Urinary bladder (tissue), 4 donors: ENCODE measurements around the gene MMP24. TPM values are rescaled to one million over a fixed set of nuclear protein-coding genes. Genes with fewer than 3 reads are reported as not detected.

Source experiments
- DNase-seq: peaks from one replicate; pipeline ENCODE4 v3.0.0-alpha.2; 2015; ENCODE audit errors: extremely low spot score
- H3K27ac ChIP-seq: one replicate; pipeline ENCODE4 v1.5.1; 2013; ENCODE audit warnings: low read depth, mild to moderate bottlenecking, moderate library complexity
- H3K36me3 ChIP-seq: one replicate; pipeline ENCODE4 v1.6.1; 2013; ENCODE audit warnings: mild to moderate bottlenecking, moderate library complexity; ENCODE audit not compliant: insufficient read depth
- H3K4me1 ChIP-seq: one replicate; pipeline ENCODE4 v1.6.1; 2013; ENCODE audit warnings: mild to moderate bottlenecking, moderate library complexity; ENCODE audit not compliant: insufficient read depth
- H3K4me3 ChIP-seq: one replicate; pipeline ENCODE4 v1.5.1; 2013; ENCODE audit warnings: low read depth, low read length
- WGBS: extraction: QIAGEN DNeasy Blood & Tissue Kit; methylation state at CpG from one replicate; pipeline ENCODE4 v1.1.7; 2013; 5-methylcytosine and 5-hydroxymethylcytosine counted together
- polyA plus RNA-seq: library from polyadenylated mRNA; stranded (reverse); fragments of 200-250 nt; gene quantifications from one replicate; pipeline ENCODE4 v1.2.3, GENCODE V29; 2013
- total RNA-seq: library from RNA; depleted of rRNA; stranded (reverse); fragments of >200 nt; gene quantifications from one replicate; pipeline ENCODE4 v1.2.3, GENCODE V29; 2014
- donor health status: healthy with polysubstance abuse.
- donor health status: healthy.

Gene MMP24
- total and polyA plus RNA-seq, 2 donors = 0.67 to 1.5 TPM

GRCh38 chr20:35273449-35274171 is 47.1 kb downstream of the MMP24 start:
- peaks cover 2% of the 10 kb centered on the region for H3K36me3 ChIP-seq
- WGBS = 78% methylated on average over 13 of the region's 13 CpGs
- H3K27ac ChIP-seq = no peak overlapping the region
- H3K4me3 ChIP-seq = no peak overlapping the region
- H3K4me1 ChIP-seq = no peaks in the 10 kb centered on the region
- DNase-seq = no peak

- Histone ChIP-seq H3K27ac (no peak overlapping the region), H3K4me1 (no peaks in the 10 kb centered on the region), H3K4me3 (no peak overlapping the region), H3K36me3 (peaks cover 2% of the 10 kb centered on the region)
- WGBS = 93% methylated on average over 24 of the region's 24 CpGs
- no peak for DNase-seq
Measured at GRCh38 chr20:35274172-35275092, 47.9 kb downstream of the MMP24 start.

- no peaks in the 10 kb centered on the region for H3K4me1 ChIP-seq
- 91% methylated on average over 12 of the region's 12 CpGs for WGBS
- no peak overlapping the region for H3K4me3 ChIP-seq
- no peak overlapping the region for H3K27ac ChIP-seq
- DNase-seq = no peak
- H3K36me3 ChIP-seq = peaks cover 2% of the 10 kb centered on the region
Measured at GRCh38 chr20:35275741-35276251, 49.3 kb downstream of the MMP24 start.

- Histone ChIP-seq H3K27ac (no peak overlapping the region), H3K4me3 (no peak overlapping the region), H3K36me3 (peaks cover 2% of the 10 kb centered on the region), H3K4me1 (no peaks in the 10 kb centered on the region)
- WGBS = 92% methylated on average over 6 of the region's 6 CpGs
- no peak for DNase-seq
Measured at GRCh38 chr20:35276408-35276807, 49.9 kb downstream of the MMP24 start.

- Histone ChIP-seq H3K4me1 (no peaks in the 10 kb centered on the region), H3K36me3 (peaks cover 2% of the 10 kb centered on the region), H3K4me3 (peak overlapping the region; percentile 83), H3K27ac (peak overlapping the region; percentile 97)
- DNase-seq = no peak
- 13% methylated on average over 10 of the region's 10 CpGs for WGBS
Measured at GRCh38 chr20:35277127-35277526, 50.6 kb downstream of the MMP24 start.

- peaks cover 2% of the 10 kb centered on the region for H3K36me3 ChIP-seq
- peak within 1 kb of the TSS; percentile 97 for H3K27ac ChIP-seq
- DNase-seq = peak; percentile 71
- no peaks in the 10 kb centered on the region for H3K4me1 ChIP-seq
- WGBS = under 1% methylated on average over 76 of the region's 76 CpGs
- H3K4me3 ChIP-seq = peak within 1 kb of the TSS; percentile 83
Measured at GRCh38 chr20:35277531-35278395, 51.3 kb downstream of the MMP24 start, which contains the start of gene MMP24OS. Gene MMP24OS (minus strand): TSS chr20:35278122. CDS start chr20:35277929, 193 bp downstream.

GRCh38 chr20:35279040-35279439 is 52.5 kb downstream of the MMP24 start:
- no peak for DNase-seq
- WGBS = 84% methylated on average over 5 of the region's 5 CpGs
- Histone ChIP-seq H3K4me3 (no peak overlapping the region), H3K36me3 (peaks cover 2% of the 10 kb centered on the region), H3K27ac (peak overlapping the region; percentile 82), H3K4me1 (no peaks in the 10 kb centered on the region)

GRCh38 chr20:35279533-35280174 is 53.2 kb downstream of the MMP24 start:
- no peak for DNase-seq
- 88% methylated on average over 7 of the region's 7 CpGs for WGBS
- Histone ChIP-seq H3K4me3 (no peak overlapping the region), H3K36me3 (no peaks in the 10 kb centered on the region), H3K4me1 (no peaks in the 10 kb centered on the region), H3K27ac (no peak overlapping the region)

- Histone ChIP-seq H3K4me3 (no peak overlapping the region), H3K27ac (no peak overlapping the region), H3K4me1 (no peaks in the 10 kb centered on the region), H3K36me3 (no peaks in the 10 kb centered on the region)
- DNase-seq = no peak
- 98% methylated on average over 6 of the region's 6 CpGs for WGBS
Measured at GRCh38 chr20:35280523-35280922, 54.0 kb downstream of the MMP24 start.

- Histone ChIP-seq H3K27ac (no peak overlapping the region), H3K4me3 (no peak overlapping the region), H3K4me1 (no peaks in the 10 kb centered on the region), H3K36me3 (no peaks in the 10 kb centered on the region)
- 96% methylated on average over 10 of the region's 10 CpGs for WGBS
- DNase-seq = no peak
Measured at GRCh38 chr20:35281506-35282101, 55.1 kb downstream of the MMP24 start.

- peak overlapping the region; percentile 73 for H3K27ac ChIP-seq
- DNase-seq = no peak
- H3K4me3 ChIP-seq = peak overlapping the region; percentile 79
- H3K4me1 ChIP-seq = no peaks in the 10 kb centered on the region
- no peaks in the 10 kb centered on the region for H3K36me3 ChIP-seq
- 22% methylated on average over 24 of the region's 24 CpGs for WGBS
Measured at GRCh38 chr20:35283441-35284266, 57.2 kb downstream of the MMP24 start.
